GM12873 (cell line): ENCODE data around the gene HIGD1C.

ENCODE experiments used
- CTCF ChIP-seq: IDR thresholded peaks from 2 replicates; pipeline ENCODE4 v1.5.1; 2012; ENCODE audit warnings: low read depth, mild to moderate bottlenecking, moderate library complexity, low read length, control low read depth; ENCODE audit not compliant: insufficient read depth; ENCODE audit errors: missing control alignments

Gene HIGD1C

GRCh38 chr12:51017452-51017851 lies 65.1 kb downstream of the HIGD1C start:
- TF ChIP-seq CTCF: no peak

GRCh38 chr12:51018956-51019355 lies 66.6 kb downstream of the HIGD1C start:
- TF ChIP-seq CTCF: no peak

GRCh38 chr12:51019927-51020326 lies 67.6 kb downstream of the HIGD1C start:
- TF ChIP-seq CTCF: no peak
